CD14-positive monocyte (primary cell): Measurements from ENCODE around the gene FGFR1OP2. TPM values are rescaled to one million over a fixed set of nuclear protein-coding genes. Genes with fewer than 3 reads are reported as not detected.

Experiments used
- DNase-seq, 3 donors: peaks; one replicate each; pipeline ENCODE4 v3.0.0-alpha.2; 2011 to 2022
- H2AFZ ChIP-seq: 2 replicates; pipeline ENCODE4 v1.6.0; 2012; ENCODE audit warnings: mild to moderate bottlenecking, low read depth, low read length, inconsistent platforms; ENCODE audit not compliant: insufficient read depth, poor library complexity, severe bottlenecking
- H3K27ac ChIP-seq, 2 donors: 1 replicate in 1 of 2; 2 replicates in 1 of 2; pipeline ENCODE4 v1.5.1; 2012 to 2013; ENCODE audit warnings: low read length in 2 of 2, control low read depth in 1 of 2, inconsistent platforms in 1 of 2, low read depth in 1 of 2, mild to moderate bottlenecking in 1 of 2
- H3K27me3 ChIP-seq, 2 donors: one replicate each; pipeline versions ENCODE4 v1.6.0 to v1.6.1; 2011 to 2013; ENCODE audit warnings: low read length in 2 of 2; ENCODE audit not compliant: control insufficient read depth in 2 of 2, insufficient read depth in 2 of 2
- H3K36me3 ChIP-seq, 2 donors: replicated peaks in 1 of 2; 1 replicate in 1 of 2; 2 replicates in 1 of 2; pipeline versions ENCODE4 v1.5.1 to v1.6.1; 2012 to 2013; ENCODE audit warnings: low read length in 2 of 2, control low read depth in 1 of 2, inconsistent platforms in 1 of 2, mild to moderate bottlenecking in 1 of 2; ENCODE audit not compliant: insufficient read depth in 2 of 2, control insufficient read depth in 1 of 2
- H3K4me1 ChIP-seq, 2 donors: 1 replicate in 1 of 2; 2 replicates in 1 of 2; pipeline versions ENCODE4 v1.5.1 to v1.6.1; 2012 to 2013; ENCODE audit warnings: low read length in 2 of 2, control low read depth in 1 of 2, inconsistent platforms in 1 of 2, mild to moderate bottlenecking in 1 of 2, moderate library complexity in 1 of 2; ENCODE audit not compliant: insufficient read depth in 2 of 2, control insufficient read depth in 1 of 2
- H3K4me2 ChIP-seq: replicated peaks from 2 replicates; pipeline ENCODE3; 2012; ENCODE audit warnings: low read length, moderate library complexity, mild to moderate bottlenecking; ENCODE audit not compliant: poor library complexity, severe bottlenecking; ENCODE audit errors: extremely low read depth
- H3K4me3 ChIP-seq, 3 experiments: fragments of 200-600 bp in 1 of 3; sonication (generic) in 1 of 3; replicated peaks in 1 of 3; 1 replicate in 2 of 3; 2 replicates in 1 of 3; pipeline ENCODE4 v1.5.1; 2011 to 2013; ENCODE audit warnings: low read length in 3 of 3, mild to moderate bottlenecking in 3 of 3, control low read depth in 2 of 3, low read depth in 2 of 3, inconsistent platforms in 1 of 3, moderate library complexity in 1 of 3
- H3K79me2 ChIP-seq: 2 replicates; pipeline ENCODE4 v1.6.0; 2012; ENCODE audit warnings: mild to moderate bottlenecking, control low read depth, inconsistent platforms, low read length, moderate library complexity; ENCODE audit not compliant: insufficient read depth
- H3K9ac ChIP-seq: 2 replicates; pipeline ENCODE4 v1.6.0; 2017; ENCODE audit warnings: low read length, mild to moderate bottlenecking; ENCODE audit not compliant: insufficient read depth, poor library complexity, severe bottlenecking
- H3K9me3 ChIP-seq, 2 donors: replicated peaks in 1 of 2; 1 replicate in 1 of 2; 2 replicates in 1 of 2; pipeline versions ENCODE4 v1.5.1 to v1.6.1; 2012 to 2013; ENCODE audit warnings: low read length in 2 of 2, control low read depth in 1 of 2; ENCODE audit not compliant: control insufficient read depth in 1 of 2, insufficient read depth in 1 of 2
- H4K20me1 ChIP-seq: 2 replicates; pipeline ENCODE4 v1.6.0; 2012; ENCODE audit warnings: mild to moderate bottlenecking, low read length, control low read depth, moderate library complexity; ENCODE audit not compliant: insufficient read depth
- H3K27ac Mint-ChIP-seq, 7 donors: one replicate each; pipeline ENCODE4 v1.8.0; 2020; ENCODE audit warnings: mild to moderate bottlenecking in 7 of 7, mixed read lengths in 7 of 7, moderate library complexity in 6 of 7, inconsistent platforms in 2 of 7
- H3K27me3 Mint-ChIP-seq, 3 donors: one replicate each; pipeline ENCODE4 v1.8.0; 2021 to 2022; ENCODE audit warnings: low read depth in 3 of 3, mild to moderate bottlenecking in 3 of 3, mixed read lengths in 3 of 3, moderate library complexity in 3 of 3, inconsistent platforms in 1 of 3
- H3K36me3 Mint-ChIP-seq, 2 donors: one replicate each; pipeline ENCODE4 v1.8.0; 2020; ENCODE audit warnings: mixed read lengths in 2 of 2, inconsistent platforms in 1 of 2, mild to moderate bottlenecking in 1 of 2
- H3K4me1 Mint-ChIP-seq: one replicate; pipeline ENCODE4 v1.8.0; 2020; ENCODE audit warnings: mild to moderate bottlenecking, mixed read lengths
- H3K4me3 Mint-ChIP-seq, 2 donors: one replicate each; pipeline ENCODE4 v1.8.0; 2020; ENCODE audit warnings: mild to moderate bottlenecking in 2 of 2, mixed read lengths in 2 of 2, moderate library complexity in 1 of 2
- H3K9me3 Mint-ChIP-seq, 7 donors: one replicate each; pipeline ENCODE4 v1.8.0; 2020 to 2022; ENCODE audit warnings: mixed read lengths in 7 of 7, mild to moderate bottlenecking in 6 of 7, moderate library complexity in 6 of 7, inconsistent platforms in 2 of 7
- CTCF ChIP-seq: fragments of 200-600 bp; IDR thresholded peaks from one replicate; pipeline ENCODE4 v1.8.0; 2022; ENCODE audit warnings: antibody characterized with exemption, mild to moderate bottlenecking
- whole genome bisulfite sequencing: methylation state at CpG from one replicate; pipeline ENCODE4 v1.1.5; 2013; ENCODE audit warnings: missing lambda C conversion rate; ENCODE audit not compliant: insufficient coverage; 5-methylcytosine and 5-hydroxymethylcytosine counted together
- intact Hi-C, 2 donors: fragments of 100-400 bp; cut with micrococcal nuclease; formaldehyde crosslinking; loops; one replicate each; pipeline versions ENCODE4 v1.15.0 to v1.15.1; 2023
- polyA plus RNA-seq, 3 donors: library from polyadenylated mRNA; depleted of rRNA in 1 of 3; unstranded in 2 of 3; stranded (reverse) in 1 of 3; fragments of 300-500 nt in 2 of 3; fragments of >200 nt in 1 of 3; fragmentation: Illumina TruSeq in 2 of 3; gene quantifications; 1 replicate in 2 of 3; 2 replicates in 1 of 3; pipeline ENCODE4 v1.2.3, GENCODE V29; 2012 to 2021

The FGFR1OP2 gene
- polyA plus RNA-seq, 3 donors: 29.8 to 68.9 (median 66.4) TPM

DNA sequence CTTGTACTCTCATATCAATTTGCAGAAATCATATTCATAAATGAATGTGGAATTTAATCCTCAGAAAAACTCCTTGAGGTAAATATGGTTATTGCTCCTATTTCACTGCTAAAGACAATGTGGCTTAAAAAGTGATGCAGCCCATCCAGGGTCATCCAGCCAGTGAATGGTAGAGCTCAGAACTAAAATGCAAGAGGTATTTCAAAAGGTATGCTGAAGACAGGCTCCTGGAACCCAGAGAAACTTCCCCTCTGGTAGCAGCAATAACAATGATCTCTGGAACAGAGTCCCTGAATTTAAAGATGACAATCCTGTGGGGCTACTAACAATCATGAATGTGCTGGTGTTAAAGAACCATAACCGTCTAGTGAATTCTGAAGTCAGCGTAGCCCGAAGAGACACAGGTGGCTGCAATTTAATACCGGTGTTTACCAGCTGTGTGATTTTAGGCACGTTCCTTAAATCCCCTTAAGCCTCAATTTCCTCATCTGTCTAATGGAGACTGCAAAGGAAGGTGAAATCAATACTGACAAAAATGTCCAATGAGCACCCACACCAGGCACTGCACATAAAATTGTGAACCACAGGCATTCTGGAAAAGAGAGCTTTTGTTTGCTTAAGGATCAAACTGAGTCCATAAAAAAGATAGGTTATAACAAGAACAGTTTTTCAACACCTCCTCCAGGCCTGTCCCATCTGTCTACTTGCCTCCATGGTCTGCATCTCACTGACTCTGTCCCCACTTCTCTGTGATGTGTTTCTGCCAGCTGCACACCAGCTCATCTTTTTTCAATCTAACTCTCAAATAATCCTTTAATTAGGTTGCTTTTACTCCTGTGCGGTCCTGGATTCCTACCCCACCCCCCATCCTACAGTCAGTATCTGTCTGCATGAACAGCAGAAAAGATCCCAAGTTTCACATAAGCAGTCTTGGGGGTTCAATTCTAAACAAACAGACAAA lies 65.4 kb downstream of the FGFR1OP2 start:
- H3K36me3 ChIP-seq: peaks cover 0 to 3% of the 10 kb centered on the region in 2 donors
- peaks cover 84% of the 10 kb centered on the region for H3K79me2 ChIP-seq
- Mint-ChIP-seq H3K4me1 (peaks cover 58% of the 10 kb centered on the region), H3K9me3 (peaks cover 0 to under 1% (median 0%) of the 10 kb centered on the region in 7 donors), H3K36me3 (peaks cover 12% of the 10 kb centered on the region in 2 donors), H3K27me3 (peaks cover 0 to 2% (median 0%) of the 10 kb centered on the region in 3 donors), H3K4me3 (no peak overlapping the region), H3K27ac (peak overlapping the region in 3 of 7 donors; percentile 28 to 84 (median 63))
- intact Hi-C loops: no loop called here
- 80% methylated on average over 1 of the region's 6 CpGs for WGBS
- H3K4me3 ChIP-seq: no peak overlapping the region
- DNase-seq: no peak
- no peak overlapping the region for H3K9ac ChIP-seq
- H4K20me1 ChIP-seq: peaks cover 25% of the 10 kb centered on the region
- no peak overlapping the region for H2AFZ ChIP-seq
- peaks cover 39 to 45% of the 10 kb centered on the region in 2 donors for H3K4me1 ChIP-seq
- H3K9me3 ChIP-seq: no peaks in the 10 kb centered on the region
- H3K27ac ChIP-seq: no peak overlapping the region
- no peak overlapping the region for H3K4me2 ChIP-seq
- TF ChIP-seq CTCF: no peak
- no peaks in the 10 kb centered on the region for H3K27me3 ChIP-seq

GRCh38 chr12:27005495-27005894 lies 67.2 kb downstream of the FGFR1OP2 start:
- TF ChIP-seq CTCF: no peak
- H3K27ac ChIP-seq: no peak overlapping the region
- no peaks in the 10 kb centered on the region for H3K36me3 ChIP-seq
- no peak overlapping the region for H3K4me3 ChIP-seq
- peaks cover 4 to 6% of the 10 kb centered on the region in 2 donors for H3K36me3 Mint-ChIP-seq
- peaks cover 65% of the 10 kb centered on the region for H3K4me1 Mint-ChIP-seq
- intact Hi-C loops: no loop called here
- no peaks in the 10 kb centered on the region for H3K27me3 Mint-ChIP-seq
- no peaks in the 10 kb centered on the region for H3K27me3 ChIP-seq
- H3K4me1 ChIP-seq: peaks cover 47 to 55% of the 10 kb centered on the region in 2 donors
- H3K79me2 ChIP-seq: peaks cover 88% of the 10 kb centered on the region
- no peak overlapping the region for H3K4me3 Mint-ChIP-seq
- H4K20me1 ChIP-seq: peaks cover 39% of the 10 kb centered on the region
- no peak overlapping the region for H2AFZ ChIP-seq
- WGBS: no CpG with 5 or more reads among the region's 2 CpGs
- H3K27ac Mint-ChIP-seq: peak overlapping the region in 4 of 7 donors; percentile 1 to 56 (median 14)
- no peaks in the 10 kb centered on the region for H3K9me3 Mint-ChIP-seq
- H3K4me2 ChIP-seq: no peak overlapping the region
- H3K9me3 ChIP-seq: no peaks in the 10 kb centered on the region
- DNase-seq: no peak
- no peak overlapping the region for H3K9ac ChIP-seq
